ENCODE measurements around the gene MSI1. TPM values are rescaled to one million over a fixed set of nuclear protein-coding genes. Genes with fewer than 3 reads are reported as not detected.

Gene MSI1
- total and polyA plus RNA-seq, 10 of the 15 experiments (the other 5 are each of a cell fraction or from before 2014, with no cell fraction given): 0.04 TPM; not detected in 9

- TF ChIP-seq E4F1 (IDR thresholded peaks at IDR 0.05; ENCODE audit: borderline replicate concordance, partially characterized antibody) (no peak), EED (IDR thresholded peaks at IDR 0.05; ENCODE audit: low read depth) (no peak), CHD4 (IDR thresholded peaks at IDR 0.05) (no peak)
- TF ChIP-seq, protein P1, sequence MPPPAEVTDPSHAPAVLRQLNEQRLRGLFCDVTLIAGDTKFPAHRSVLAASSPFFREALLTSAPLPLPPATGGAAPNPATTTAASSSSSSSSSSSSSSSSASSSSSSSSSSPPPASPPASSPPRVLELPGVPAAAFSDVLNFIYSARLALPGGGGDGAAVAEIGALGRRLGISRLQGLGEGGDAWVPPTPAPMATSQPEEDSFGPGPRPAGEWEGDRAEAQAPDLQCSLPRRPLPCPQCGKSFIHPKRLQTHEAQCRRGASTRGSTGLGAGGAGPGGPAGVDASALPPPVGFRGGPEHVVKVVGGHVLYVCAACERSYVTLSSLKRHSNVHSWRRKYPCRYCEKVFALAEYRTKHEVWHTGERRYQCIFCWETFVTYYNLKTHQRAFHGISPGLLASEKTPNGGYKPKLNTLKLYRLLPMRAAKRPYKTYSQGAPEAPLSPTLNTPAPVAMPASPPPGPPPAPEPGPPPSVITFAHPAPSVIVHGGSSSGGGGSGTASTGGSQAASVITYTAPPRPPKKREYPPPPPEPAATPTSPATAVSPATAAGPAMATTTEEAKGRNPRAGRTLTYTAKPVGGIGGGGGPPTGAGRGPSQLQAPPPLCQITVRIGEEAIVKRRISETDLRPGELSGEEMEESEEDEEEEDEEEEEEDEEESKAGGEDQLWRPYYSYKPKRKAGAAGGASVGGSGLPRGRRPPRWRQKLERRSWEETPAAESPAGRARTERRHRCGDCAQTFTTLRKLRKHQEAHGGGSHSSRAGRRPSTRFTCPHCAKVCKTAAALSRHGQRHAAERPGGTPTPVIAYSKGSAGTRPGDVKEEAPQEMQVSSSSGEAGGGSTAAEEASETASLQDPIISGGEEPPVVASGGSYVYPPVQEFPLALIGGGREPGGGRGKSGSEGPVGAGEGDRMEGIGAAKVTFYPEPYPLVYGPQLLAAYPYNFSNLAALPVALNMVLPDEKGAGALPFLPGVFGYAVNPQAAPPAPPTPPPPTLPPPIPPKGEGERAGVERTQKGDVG (CRISPR knock-in tag; IDR thresholded peaks at IDR 0.05): no peak
Measured at GRCh38 chr12:120363274-120363855, 5.6 kb downstream of the MSI1 start (continued).

DNA sequence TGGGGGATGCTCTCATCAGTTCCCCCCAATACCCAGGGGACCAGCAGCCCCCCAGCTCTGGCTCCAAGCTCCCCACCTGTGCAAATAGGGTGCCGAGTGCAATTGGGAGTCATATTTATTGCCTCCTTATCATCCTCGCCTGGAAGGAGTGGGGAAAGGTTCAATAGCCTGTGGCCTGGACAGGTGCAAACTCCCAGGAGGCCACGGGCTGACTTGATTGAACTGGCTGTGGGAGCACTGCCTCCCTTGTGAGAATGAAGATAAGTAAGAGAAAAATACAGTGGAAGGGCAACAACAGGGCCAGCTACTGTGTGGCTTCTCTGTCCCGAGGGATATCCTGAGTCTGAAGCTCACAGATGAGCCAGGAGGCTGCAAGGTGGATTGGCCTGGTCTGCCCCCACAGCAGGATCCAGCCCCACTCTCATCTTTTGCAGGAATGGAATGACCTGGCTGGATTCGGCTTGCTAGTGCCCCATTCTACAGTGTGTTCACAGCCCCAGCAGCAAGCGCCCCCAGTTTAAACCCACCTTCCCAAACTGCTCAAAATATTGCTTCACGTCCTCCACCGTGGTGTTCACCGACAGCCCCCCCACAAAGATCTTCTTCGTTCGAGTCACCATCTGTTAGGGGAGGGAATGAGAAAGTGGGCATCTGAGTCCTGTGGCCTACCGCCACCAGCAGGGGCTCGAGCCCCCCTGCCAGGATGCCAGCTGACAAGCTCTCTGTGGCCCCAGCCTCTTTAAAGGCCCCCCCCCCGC lies 6.3 kb downstream of the MSI1 start:
- no peak for FAIRE-seq
- SMC1A ChIA-PET (ENCODE audit: uncharacterized antibody, unreplicated experiment): no interaction called here
- intact Hi-C loops (cut with micrococcal nuclease; ENCODE audit: unreplicated experiment) (no loop called here), in situ Hi-C loops (cut with MboI) (no loop called here)
- H3K9me3 ChIP-seq (replicated peaks; ENCODE audit: control insufficient read depth, insufficient read depth, low read length): no peaks in the 10 kb centered on the region
- no TSS peak for BruUV-seq (replicated peaks)
- CTCF ChIA-PET: no interaction called here
- no peak overlapping the region for H2AFZ ChIP-seq (ENCODE audit: control insufficient read depth, low read depth, low read length)
- no peaks in the 10 kb centered on the region for H3K4me1 ChIP-seq (ENCODE audit: control insufficient read depth, insufficient read depth, low read length)
- no peak for ATAC-seq
- no peak overlapping the region for H3K4me3 ChIP-seq
- no peak overlapping the region for H3K27ac ChIP-seq (ENCODE audit: control insufficient read depth, insufficient read depth)
- no peak overlapping the region for H3K9ac ChIP-seq (ENCODE audit: control insufficient read depth, insufficient read depth, low read length)
- no peak for DNase-seq (ENCODE audit: low read depth, low spot score)
- RAD21 ChIA-PET (ENCODE audit: unreplicated experiment): no interaction called here
- 28% methylated on average over 13 of the region's 14 CpGs for WGBS (ENCODE audit: insufficient coverage, insufficient replicate concordance, low lambda C conversion rate, missing lambda C conversion rate)
- POLR2A ChIA-PET: no interaction called here
- no peaks in the 10 kb centered on the region for H3K36me3 ChIP-seq (ENCODE audit: control insufficient read depth in 2 of 2, insufficient read depth in 2 of 2, low read length in 1 of 2)
- no peaks in the 10 kb centered on the region for H3K79me2 ChIP-seq (ENCODE audit: control insufficient read depth, insufficient read depth, low read length)
- no peaks in the 10 kb centered on the region for H4K20me1 ChIP-seq (ENCODE audit: control insufficient read depth, insufficient read depth)
- peaks cover 5 to 6% of the 10 kb centered on the region in 2 experiments; a peak in 3 of 4 replicates for H3K27me3 ChIP-seq (replicated peaks in 1 of 2; ENCODE audit: control insufficient read depth in 2 of 2, insufficient read depth in 2 of 2, low read length in 1 of 2)
- no peak overlapping the region for H3K4me2 ChIP-seq (ENCODE audit: control insufficient read depth, insufficient read depth)
- TF ChIP-seq, protein P2, sequence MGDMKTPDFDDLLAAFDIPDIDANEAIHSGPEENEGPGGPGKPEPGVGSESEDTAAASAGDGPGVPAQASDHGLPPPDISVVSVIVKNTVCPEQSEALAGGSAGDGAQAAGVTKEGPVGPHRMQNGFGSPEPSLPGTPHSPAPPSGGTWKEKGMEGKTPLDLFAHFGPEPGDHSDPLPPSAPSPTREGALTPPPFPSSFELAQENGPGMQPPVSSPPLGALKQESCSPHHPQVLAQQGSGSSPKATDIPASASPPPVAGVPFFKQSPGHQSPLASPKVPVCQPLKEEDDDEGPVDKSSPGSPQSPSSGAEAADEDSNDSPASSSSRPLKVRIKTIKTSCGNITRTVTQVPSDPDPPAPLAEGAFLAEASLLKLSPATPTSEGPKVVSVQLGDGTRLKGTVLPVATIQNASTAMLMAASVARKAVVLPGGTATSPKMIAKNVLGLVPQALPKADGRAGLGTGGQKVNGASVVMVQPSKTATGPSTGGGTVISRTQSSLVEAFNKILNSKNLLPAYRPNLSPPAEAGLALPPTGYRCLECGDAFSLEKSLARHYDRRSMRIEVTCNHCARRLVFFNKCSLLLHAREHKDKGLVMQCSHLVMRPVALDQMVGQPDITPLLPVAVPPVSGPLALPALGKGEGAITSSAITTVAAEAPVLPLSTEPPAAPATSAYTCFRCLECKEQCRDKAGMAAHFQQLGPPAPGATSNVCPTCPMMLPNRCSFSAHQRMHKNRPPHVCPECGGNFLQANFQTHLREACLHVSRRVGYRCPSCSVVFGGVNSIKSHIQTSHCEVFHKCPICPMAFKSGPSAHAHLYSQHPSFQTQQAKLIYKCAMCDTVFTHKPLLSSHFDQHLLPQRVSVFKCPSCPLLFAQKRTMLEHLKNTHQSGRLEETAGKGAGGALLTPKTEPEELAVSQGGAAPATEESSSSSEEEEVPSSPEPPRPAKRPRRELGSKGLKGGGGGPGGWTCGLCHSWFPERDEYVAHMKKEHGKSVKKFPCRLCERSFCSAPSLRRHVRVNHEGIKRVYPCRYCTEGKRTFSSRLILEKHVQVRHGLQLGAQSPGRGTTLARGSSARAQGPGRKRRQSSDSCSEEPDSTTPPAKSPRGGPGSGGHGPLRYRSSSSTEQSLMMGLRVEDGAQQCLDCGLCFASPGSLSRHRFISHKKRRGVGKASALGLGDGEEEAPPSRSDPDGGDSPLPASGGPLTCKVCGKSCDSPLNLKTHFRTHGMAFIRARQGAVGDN (IDR thresholded peaks at IDR 0.05): no peak
- TF ChIP-seq POLR2AphosphoS5 (IDR thresholded peaks at IDR 0.05; ENCODE audit: low read length): no peak
- no peak for TF ChIP-seq BCL11A (IDR thresholded peaks at IDR 0.05; ENCODE audit: low read depth, low read length)

All from GM12878 (cell line).